ENCODE measurements around the gene PPIA.
A peak's percentile ranks its signal among the peaks of the same experiment; 100 is the strongest.
"Not testable (repeated sequence)": the region's sequence is repeated elsewhere in the genome, so short reads cannot be mapped to it uniquely, and the experiment has no call there.

Gene PPIA

GRCh38 chr7:44787762-44788161 is 8.7 kb upstream of the PPIA start:
- DNase-seq (ENCODE audit: low spot score) = no peak

DNA sequence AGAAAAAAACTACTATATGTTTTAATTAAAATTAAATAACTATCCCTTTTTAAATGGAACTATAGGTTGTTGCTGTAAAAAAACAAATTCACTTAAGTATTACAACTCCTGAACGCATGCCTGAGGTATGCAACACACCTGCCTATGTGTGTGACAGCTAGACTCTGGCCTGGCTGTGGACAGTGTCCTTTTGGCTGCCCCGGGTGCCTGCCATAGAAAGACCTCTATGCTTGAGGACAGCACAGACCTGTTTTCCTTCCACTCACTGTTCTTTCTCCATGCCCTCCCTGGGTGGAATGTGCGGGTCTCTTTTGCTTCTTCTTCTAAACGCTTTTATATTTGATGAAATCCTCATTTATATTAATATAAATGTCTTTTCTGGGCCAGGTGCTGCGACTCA is 6.5 kb upstream of the PPIA start:
- no peak for DNase-seq (ENCODE audit: low spot score)

- no peak for DNase-seq (ENCODE audit: low spot score)
Observed at GRCh38 chr7:44791278-44792219, 4.9 kb upstream of the PPIA start.

DNA sequence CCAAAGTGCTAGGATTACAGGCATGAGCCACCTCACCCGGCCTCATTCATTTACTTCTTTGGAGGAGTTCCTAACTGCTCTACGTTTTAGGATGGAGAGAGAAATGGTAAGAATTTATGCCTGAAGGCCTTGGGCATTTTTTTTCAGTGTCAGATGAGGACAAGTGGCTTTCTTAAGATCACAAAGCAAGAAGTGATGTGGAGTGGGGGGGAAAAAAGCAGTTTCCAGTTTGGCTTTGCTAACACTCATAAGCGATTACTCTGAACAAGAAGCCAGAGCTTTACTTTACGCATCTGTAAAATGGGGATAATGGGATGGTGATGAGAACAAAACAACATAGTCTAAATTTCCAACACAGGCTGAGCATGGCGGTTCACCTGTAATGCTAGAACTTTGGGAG is 2.6 kb upstream of the PPIA start:
- no peak for DNase-seq (ENCODE audit: low spot score)

GRCh38 chr7:44794331-44794730 is 2.1 kb upstream of the PPIA start:
- no peak for DNase-seq (ENCODE audit: low spot score)

- DNase-seq (ENCODE audit: low spot score) = peak; percentile 78
Observed at GRCh38 chr7:44796034-44796503, 412 bp upstream of the PPIA start.

GRCh38 chr7:44797329-44798258 is 1.1 kb downstream of the PPIA start:
- DNase-seq (ENCODE audit: low spot score) = peak; percentile 92

DNA sequence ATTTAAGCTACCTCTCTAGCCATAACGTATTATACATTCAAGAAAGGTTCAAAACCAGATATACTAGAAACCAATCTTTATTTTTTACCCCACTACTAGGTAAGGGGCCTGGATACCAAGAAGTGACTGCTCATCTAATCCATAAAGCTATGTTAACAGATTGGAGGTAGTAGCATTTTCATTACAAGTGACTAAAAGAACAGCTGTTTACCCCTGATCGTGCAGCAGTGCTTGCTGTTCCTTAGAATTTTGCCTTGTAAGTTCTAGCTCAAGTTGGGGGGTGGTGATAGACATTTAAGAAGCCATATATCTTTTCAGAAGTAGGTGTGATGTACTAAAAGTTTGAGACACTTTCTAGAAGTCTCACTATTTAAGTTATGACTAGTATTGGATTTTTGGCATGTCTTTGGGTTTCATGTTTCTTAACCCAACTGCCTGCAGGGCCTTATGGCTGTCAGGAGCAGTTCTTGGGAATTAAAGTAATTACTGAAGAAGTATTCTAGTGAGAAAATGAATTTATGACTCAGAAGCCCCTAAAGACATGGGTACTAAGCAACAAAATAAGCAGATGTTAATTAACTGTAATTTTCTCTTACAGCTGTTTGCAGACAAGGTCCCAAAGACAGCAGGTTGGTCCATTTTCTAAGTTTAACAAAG is 2.3 kb downstream of the PPIA start:
- no peak for DNase-seq (ENCODE audit: low spot score)

DNA sequence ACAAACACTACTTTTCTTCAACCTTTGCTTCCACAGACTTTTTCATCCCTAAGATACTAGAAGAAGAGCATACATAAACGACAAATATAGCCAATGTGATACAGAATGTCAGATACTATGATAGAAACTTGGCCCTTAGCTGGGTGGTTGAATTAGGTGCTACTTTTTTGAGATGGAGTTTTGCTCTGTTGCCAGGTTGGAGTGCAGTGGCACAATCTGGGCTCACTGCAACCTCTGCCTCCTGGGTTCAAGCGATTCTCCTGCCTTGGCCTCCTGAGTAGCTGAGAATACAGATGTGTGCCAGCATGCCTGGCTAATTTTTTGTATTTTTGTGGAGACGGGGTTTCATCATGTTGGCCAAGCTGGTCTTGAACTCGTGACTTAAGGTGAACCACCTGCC is 3.5 kb downstream of the PPIA start:
- DNase-seq (ENCODE audit: low spot score) = no peak

- DNase-seq (ENCODE audit: low spot score) = no peak
Observed at GRCh38 chr7:44801890-44802289, 5.4 kb downstream of the PPIA start.

- DNase-seq (ENCODE audit: low spot score) = no peak
Observed at GRCh38 chr7:44802418-44803025, 6.0 kb downstream of the PPIA start.

- DNase-seq (ENCODE audit: low spot score) = not testable (repeated sequence)
Observed at GRCh38 chr7:44803828-44804519, 7.5 kb downstream of the PPIA start.

DNA sequence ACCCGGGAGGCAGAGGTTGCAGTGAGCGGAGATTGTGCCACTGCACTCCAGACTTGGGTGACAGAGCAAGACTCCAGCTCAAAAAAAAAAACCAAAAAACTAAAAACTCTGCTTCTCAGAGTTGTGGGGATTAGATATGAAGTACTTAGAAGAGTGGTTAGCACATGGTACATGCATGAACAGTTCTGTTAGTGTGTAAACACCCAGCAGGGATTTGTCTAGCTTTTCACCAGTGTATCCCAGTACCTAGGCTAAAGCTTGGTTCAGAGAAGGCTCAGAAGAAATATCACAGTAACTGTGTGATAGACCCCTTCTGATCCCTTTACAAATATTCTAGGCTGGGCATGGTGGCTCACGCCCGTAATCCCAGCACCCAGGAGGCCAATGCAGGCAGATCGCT is 9.5 kb downstream of the PPIA start:
- DNase-seq (ENCODE audit: low spot score) = peak; percentile 59

DNA sequence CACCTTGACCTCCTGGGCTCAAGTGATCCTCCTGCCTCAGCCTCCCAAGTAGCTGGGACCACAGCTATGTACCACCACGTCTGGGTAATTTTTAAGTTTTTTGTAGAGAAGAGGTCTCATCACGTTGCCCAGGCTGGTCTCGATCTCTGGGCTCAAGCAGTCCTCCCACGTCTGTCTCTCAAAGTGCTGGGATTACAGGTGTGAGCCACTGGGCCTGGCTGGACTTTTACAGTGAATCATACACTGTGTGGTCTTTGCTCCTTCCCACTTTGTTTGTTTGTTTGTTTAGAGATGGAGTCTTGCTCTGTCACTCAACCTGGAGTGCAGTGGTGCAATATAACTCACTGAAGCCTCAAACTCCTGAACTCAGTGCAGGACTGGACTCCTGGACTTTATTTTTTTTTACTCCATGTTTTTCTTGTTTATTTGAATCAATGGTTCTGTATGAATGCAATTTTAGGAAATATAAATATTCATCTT is 12.5 kb downstream of the PPIA start:
- DNase-seq (ENCODE audit: low spot score) = peak; percentile 56

DNA sequence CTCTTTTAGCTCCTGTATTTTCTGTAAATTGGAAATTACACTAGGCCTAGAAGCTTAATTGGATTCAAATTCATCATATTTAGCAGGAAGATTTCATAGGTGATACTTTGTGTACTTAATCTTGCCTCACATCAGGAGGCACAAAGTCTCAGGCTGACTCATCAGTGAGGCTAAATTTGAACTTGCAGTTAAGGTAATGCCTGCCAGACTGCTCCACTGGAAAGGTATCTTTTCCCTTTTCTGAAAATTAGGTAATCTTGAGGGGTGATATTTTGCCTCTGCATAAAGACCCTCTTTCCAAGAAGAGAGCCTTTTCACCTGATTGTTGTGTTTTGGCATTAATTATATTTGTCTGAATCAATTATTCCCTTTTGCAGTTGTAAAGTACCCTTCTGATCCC is 14.6 kb downstream of the PPIA start:
- no peak for DNase-seq (ENCODE audit: low spot score)

- DNase-seq (ENCODE audit: low spot score) = no peak
Observed at GRCh38 chr7:44811571-44811970, 15.1 kb downstream of the PPIA start.

DNA sequence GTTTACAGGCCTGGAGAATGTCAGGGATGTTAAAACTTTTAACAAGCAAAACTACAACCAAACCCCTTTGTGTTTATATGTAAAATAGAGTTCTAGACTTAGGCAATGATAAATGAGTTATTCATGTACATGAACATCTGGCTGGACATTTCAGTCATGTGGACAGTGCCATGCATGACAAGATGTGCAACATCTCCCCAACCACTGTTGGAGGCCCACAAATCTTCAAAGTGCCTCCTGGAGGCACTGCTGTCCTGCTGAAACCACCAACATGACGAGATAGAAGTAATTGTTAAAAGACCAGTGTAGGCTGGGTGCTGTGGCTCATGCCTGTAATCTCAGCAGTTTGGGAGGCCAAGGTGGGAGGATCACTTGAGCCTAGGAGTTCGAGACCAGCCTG is 18.4 kb downstream of the PPIA start:
- DNase-seq (ENCODE audit: low spot score) = no peak

GRCh38 chr7:44819292-44819691 is 22.8 kb downstream of the PPIA start:
- no peak for DNase-seq (ENCODE audit: low spot score)

DNA sequence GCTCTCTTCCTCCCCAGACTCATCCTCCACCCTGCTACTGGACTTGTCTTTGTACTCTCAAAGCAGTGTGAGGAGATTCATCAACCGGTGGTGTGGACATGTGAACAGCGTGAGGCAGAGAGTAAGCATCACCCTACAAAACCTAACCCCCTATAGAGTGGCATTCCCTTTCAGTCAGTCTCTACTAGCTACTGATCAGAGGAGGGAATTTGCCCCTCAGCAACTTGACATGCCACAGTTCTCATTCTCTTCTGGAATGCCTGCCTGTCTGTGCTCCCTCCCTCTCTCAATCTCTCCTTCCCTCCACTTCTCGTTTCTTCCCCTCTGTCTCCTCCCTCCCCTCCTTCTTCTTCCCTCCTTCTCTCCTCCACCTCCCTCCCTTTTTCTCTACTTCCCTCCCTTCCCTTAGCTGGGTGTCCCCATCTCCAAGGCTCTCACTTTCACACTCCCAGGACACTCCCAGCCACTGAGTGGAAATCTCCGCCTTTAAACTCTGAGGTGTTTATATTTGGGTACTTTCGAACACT is 26.8 kb downstream of the PPIA start:
- DNase-seq (ENCODE audit: low spot score) = no peak

DNA sequence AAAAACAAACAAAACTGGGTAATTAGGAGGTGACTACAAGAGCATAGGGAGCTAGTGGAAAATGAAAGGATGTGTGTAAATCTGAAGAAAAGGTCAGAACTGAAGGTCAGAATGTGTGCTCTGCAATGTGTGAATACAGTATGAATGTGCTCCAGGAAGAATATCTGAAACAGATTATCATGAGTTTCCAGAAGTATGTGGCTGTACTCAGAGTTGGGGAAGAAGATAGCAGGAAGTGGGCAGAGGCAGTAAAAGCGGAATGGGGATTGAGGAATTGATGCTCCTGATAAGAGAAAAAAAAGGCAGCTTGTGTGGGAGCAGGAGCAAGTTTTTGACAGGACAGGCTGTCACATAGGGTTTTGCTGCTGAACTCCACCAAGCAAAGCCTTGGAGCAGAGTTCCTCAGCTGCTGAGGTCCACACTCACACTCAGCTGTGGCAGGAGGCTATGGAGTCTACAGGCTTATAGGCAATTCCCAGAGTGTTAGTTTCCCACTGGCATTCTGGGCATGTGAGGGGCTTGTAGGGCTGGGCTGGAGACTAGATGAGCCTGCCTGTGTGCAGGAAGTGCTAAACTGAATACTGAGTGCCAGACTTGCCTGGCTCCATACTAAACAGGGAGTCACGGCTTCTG is 28.5 kb downstream of the PPIA start:
- DNase-seq (ENCODE audit: low spot score) = no peak

Measured in SW480 (cell line).